ENCODE results near the gene GPR63.
"Not testable (repeated sequence)": the region's sequence is repeated elsewhere in the genome, so short reads cannot be mapped to it uniquely, and the experiment has no call there.

GPR63 gene, protein sequence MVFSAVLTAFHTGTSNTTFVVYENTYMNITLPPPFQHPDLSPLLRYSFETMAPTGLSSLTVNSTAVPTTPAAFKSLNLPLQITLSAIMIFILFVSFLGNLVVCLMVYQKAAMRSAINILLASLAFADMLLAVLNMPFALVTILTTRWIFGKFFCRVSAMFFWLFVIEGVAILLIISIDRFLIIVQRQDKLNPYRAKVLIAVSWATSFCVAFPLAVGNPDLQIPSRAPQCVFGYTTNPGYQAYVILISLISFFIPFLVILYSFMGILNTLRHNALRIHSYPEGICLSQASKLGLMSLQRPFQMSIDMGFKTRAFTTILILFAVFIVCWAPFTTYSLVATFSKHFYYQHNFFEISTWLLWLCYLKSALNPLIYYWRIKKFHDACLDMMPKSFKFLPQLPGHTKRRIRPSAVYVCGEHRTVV
- 2.1 to 3.2 reads per million in 2 donors for total RNA-seq

DNA sequence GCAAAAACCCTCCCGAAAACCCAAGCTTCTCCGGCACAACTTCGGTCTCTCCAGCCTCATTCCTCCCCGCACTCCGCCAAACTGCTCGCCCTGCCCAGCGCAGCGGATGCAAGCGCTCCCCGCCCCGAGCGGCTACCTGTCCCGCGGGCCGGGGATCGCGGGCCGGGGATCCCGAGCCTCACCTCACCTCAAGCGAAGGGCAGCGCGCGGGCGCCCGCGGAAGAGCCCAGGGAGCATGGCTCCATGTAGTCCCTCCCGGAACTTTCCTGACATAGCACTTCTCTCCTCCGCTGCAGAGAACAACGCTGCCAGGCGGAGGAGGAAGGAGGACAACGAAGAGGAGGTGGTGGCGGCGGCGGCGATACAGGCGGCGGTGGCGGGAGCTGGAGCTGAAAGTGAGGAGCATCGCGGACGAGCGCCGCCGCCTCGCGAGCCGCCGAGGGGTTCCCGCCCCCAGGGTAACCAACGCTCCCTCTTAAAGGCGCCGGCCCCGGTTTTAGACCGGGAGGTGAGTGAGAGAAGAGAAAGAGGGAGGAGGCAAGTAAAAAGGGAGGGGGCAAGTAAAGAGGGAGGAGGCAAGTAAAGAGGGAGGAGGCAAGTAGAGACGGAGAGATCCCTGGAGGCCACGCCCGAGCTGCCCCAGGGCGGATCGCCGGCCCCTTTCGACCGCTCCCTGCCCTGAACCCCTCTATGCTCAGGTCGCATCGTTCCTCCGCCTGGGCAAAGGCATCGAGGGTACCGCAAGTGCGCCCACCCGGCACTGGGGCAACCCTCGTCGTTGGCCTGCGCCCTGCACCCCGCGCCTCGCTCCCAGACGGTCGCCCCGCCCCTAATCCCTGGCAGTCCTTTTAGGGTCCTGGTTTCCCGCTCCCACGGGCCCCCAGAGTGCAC lies at the start of gene GPR63:
GPR63 (minus strand) TSS at position 397 of the 891 bp plus-strand sequence. CDS start 37,746 bp downstream, outside the sequence.
- DNase-seq: peak; percentile 32

DNA sequence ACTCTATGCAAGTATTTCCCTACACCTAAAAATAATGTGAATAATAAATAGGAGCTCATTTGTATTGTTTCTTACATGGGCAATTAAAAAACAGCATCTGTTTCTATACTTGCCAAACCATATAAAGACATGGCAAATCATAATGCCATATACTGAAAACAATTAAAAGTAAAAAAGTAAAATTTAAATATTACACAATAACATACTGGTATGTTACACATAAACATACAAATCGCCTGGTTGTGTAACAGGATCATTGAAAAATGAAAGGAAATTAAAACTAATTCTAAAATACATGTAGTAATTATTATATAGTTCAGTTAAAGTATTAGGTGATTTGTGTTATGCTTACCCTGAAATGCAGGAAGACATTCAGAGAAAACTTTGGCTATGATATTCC lies 49.2 kb upstream of the GPR63 start:
- DNase-seq: no peak

DNA sequence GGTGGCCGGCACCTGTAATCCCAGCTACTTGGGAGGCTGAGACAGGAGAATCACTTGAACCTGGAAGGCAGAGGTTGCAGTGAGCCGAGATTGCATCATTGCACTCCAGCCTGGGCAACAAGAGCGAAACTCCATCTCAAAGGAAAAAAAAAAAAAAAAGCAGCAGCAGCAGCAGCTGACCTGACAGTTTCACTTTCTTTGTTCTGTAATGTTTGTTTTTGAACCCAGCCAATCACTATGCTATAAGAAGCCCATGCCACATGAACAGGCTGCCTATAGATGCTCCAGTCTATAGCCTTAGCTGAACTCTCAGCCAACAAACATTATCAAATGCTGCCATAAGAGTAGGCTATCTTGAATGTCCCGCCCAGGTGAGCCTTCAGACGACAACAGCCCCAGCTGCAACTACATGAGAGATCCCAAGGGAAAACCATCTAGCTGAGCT lies 47.9 kb upstream of the GPR63 start:
- not testable (repeated sequence) for DNase-seq

GRCh38 chr6:96878143-96878542 lies 40.9 kb upstream of the GPR63 start:
- DNase-seq: no peak

GRCh38 chr6:96876886-96877545 lies 39.7 kb upstream of the GPR63 start:
- DNase-seq: no peak

DNA sequence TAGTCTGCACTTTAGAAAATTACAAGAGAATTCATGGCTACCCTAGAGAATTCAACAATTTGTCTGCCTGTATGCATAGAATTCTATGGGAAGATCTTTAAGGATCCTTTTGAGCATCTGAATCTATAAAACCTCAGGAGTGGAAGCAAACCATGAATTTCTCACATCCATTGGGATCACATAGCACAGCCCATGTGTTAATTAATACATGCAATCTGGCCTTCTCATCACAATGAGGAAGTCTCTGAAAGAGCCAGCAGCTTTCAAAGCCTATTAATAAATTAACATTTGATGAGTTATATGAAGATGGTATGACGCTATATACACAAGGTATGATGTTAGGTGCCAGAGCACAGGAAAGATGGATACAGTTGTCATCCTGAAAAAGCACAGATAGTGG lies 35.7 kb upstream of the GPR63 start:
- DNase-seq: no peak

DNA sequence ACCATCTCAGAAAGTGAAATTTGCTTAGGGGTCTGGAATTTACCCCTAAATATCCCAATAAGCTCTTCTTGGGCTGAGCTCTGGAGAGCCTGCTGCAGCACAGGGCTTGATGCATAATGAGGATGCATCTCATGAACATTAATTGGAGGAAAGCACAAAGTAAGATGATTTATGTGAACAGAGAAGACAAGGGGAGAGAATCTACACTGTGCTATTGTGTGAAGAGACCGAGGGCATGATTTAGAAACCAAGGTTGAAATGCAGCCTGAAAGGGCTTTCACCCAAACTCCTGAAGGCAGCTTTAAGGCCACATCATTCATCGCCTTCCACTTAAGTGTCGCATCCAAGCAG lies 27.8 kb upstream of the GPR63 start:
- no peak for DNase-seq

GRCh38 chr6:96864216-96865054 lies 27.2 kb upstream of the GPR63 start:
- no peak for DNase-seq

GRCh38 chr6:96862560-96862959 lies 25.3 kb upstream of the GPR63 start:
- no peak for DNase-seq

DNA sequence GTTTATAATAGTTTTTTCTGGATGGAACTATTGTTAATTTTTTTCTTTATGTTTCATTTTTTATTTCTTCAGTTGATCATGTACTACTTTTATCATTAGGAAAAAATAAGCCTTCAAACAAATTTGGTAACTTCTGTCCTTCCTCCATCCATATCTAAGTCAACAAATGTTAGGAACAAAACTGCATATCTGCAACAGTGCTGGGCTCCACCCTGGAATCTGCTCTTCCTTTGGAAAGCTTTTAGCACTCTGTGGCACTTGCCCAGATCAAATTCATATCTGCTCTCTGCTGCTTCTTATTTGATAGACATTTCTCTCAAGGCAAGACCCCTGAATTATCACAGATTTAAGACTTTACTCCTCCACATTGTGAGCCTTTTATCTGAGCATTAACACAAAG lies 24.3 kb upstream of the GPR63 start:
- DNase-seq: no peak

GRCh38 chr6:96856856-96857255 lies 19.6 kb upstream of the GPR63 start:
- DNase-seq: no peak

GRCh38 chr6:96853083-96853482 lies 15.8 kb upstream of the GPR63 start:
- no peak for DNase-seq

- no peak for DNase-seq
Measured at GRCh38 chr6:96852605-96853004, 15.3 kb upstream of the GPR63 start.

DNA sequence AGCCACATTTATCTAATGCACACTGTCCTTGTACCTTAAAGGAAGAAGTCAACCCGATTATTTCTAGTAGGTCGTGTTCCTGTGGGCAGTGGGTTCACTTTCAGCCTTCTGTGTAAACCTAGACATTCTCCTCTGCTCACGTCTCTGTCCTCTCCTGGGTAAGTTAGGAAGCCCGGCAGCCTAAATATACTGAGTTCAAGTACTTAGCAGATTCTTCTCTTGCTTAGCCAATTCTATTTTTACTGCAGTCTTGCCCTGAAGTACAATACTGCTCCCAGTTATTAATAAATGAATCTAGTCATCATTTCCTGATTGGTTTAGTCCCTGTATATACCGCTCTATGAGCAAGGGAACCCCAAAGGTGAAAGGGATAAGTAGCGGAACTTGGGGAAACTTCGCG lies 14.6 kb upstream of the GPR63 start:
- no peak for DNase-seq

DNA sequence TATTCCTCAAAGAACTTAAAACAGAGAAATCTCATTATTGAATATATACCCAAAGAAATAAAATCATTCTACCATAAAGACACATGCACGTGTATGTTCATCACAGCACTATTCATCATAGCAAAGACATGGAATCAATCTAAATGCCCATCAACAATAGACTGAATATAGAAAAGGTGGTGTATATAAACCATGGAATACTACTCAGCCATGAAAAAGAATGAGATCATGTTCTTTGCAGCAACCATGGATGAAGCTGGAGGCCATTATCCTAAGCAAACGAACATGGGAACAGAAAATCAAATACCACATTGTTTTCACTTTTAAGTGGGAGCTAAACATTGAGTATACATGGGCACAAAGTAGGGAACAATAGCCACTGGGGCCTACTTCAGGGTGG lies 12.3 kb upstream of the GPR63 start:
- DNase-seq: no peak

- DNase-seq: no peak
Measured at GRCh38 chr6:96844530-96844929, 7.3 kb upstream of the GPR63 start.

GRCh38 chr6:96841345-96841744 lies 4.1 kb upstream of the GPR63 start:
- DNase-seq: no peak

DNA sequence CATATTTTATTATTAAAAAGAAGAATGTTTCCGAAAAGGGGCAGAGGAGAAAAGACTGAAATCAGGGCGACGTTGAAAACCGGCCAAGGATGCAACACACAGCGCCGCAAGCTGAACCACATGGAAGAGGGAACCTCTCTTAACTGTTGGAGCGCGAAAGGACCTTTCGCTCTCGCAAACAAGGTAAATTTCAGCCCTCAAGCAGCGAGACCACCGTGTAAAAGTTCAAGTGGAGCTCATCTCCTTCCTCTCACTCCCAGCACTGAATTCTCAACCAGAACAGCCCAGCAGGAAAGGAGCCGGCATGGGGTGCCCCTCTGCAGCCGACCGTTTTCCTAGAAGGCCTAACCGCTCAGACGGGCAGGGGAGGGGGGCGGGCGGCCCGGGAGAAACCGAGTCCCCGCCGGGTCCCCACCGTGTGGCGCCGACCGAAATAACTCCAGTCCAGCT lies 621 bp downstream of the GPR63 start:
- no peak for DNase-seq

DNA sequence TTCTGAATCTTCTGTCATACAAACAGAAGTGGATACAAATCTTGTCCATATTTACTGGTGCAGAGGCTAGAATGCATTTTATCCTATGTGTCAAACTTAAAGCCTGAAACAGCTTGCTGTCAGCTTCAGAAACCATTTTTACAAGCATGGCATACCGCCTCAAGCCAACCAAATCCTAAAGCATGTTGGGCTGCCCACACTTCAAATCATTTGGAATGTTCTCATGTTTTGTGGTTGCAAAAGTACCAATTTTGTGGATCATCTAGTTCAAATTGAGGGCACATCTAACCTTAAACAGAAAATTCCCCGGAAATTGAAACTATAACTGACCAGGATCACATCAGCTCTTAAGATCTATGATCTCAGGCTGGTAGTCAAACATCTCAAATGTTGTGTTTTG lies 3.2 kb downstream of the GPR63 start:
- DNase-seq: no peak

DNA sequence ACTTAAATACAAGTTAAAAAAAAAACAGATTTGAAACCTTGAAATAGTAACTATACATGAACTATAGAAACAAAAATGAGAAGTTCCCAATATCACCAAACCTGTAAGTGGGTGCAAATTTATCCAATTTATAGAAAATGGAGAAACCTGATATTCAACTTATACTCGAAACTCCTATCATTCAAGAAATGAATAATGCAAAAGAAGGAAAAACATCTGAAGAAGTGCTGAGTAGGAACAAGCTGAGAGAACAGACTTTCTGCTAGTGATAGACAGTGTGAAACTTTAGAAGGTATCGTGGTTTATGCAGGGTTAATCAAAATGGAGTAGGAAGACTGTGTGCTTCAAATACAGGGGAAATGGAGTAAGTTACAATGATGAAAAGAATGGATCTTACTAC lies 4.5 kb downstream of the GPR63 start:
- DNase-seq: no peak

GRCh38 chr6:96826865-96827264 lies 10.4 kb downstream of the GPR63 start:
- DNase-seq: no peak

DNA sequence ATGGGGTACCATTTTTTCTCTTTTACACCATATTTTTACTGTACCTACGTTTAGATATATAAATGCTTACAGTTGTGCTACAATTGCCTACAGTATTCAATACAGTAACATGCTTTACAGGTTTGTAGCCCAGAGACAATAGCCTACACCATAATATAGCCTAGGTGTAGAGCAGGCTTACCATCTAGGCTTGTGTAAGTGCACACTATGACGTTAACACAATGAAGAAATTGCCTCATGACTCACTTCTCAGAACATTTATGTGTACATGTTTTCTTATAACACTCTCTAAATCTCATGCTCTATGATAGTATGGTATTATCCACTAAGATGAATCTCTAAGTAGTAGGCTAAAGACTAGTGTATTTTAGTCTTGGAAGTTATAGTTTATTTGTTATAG lies 13.5 kb downstream of the GPR63 start:
- DNase-seq: no peak
